Measurements from ENCODE around the gene KRT17. TPM values are rescaled to one million over a fixed set of nuclear protein-coding genes. Genes with fewer than 3 reads are reported as not detected.
"Not testable (repeated sequence)": the region's sequence is repeated elsewhere in the genome, so short reads cannot be mapped to it uniquely, and the experiment has no call there.

KRT17 gene
- total RNA-seq, 1 donor from 2014 or later, result not detected

- H3K27ac Mint-ChIP-seq (ENCODE audit: unreplicated experiment), result no peak overlapping the region
- H3K27me3 Mint-ChIP-seq (ENCODE audit: unreplicated experiment), result peaks cover 11% of the 10 kb centered on the region
- no peak for TF ChIP-seq CTCF (IDR thresholded peaks at IDR 0.05; ENCODE audit: partially characterized antibody, unreplicated experiment)
- H3K4me3 Mint-ChIP-seq (ENCODE audit: unreplicated experiment), result no peak overlapping the region
- H3K9me3 Mint-ChIP-seq (ENCODE audit: unreplicated experiment), result peaks cover 5% of the 10 kb centered on the region
- DNase-seq, result no peak
- no peaks in the 10 kb centered on the region for H3K36me3 Mint-ChIP-seq (ENCODE audit: unreplicated experiment)
- H3K4me1 Mint-ChIP-seq (ENCODE audit: low read depth, unreplicated experiment), result no peaks in the 10 kb centered on the region
These were observed 5.7 kb upstream of the KRT17 start for GRCh38 chr17:41629826-41630670.

- H3K4me3 Mint-ChIP-seq (ENCODE audit: unreplicated experiment), result no peak overlapping the region
- DNase-seq, result no peak
- H3K27ac Mint-ChIP-seq (ENCODE audit: unreplicated experiment), result no peak overlapping the region
- no peak for TF ChIP-seq CTCF (IDR thresholded peaks at IDR 0.05; ENCODE audit: partially characterized antibody, unreplicated experiment)
- H3K27me3 Mint-ChIP-seq (ENCODE audit: unreplicated experiment), result peaks cover 9% of the 10 kb centered on the region
- H3K36me3 Mint-ChIP-seq (ENCODE audit: unreplicated experiment), result no peaks in the 10 kb centered on the region
- peaks cover 5% of the 10 kb centered on the region for H3K9me3 Mint-ChIP-seq (ENCODE audit: unreplicated experiment)
- H3K4me1 Mint-ChIP-seq (ENCODE audit: low read depth, unreplicated experiment), result no peaks in the 10 kb centered on the region
These were observed 4.9 kb upstream of the KRT17 start for GRCh38 chr17:41629316-41629715.

GRCh38 chr17:41628621-41629255, 4.4 kb upstream of the KRT17 start:
- not testable (repeated sequence) for H3K4me1 Mint-ChIP-seq (ENCODE audit: low read depth, unreplicated experiment); H3K36me3 Mint-ChIP-seq (ENCODE audit: unreplicated experiment); DNase-seq; H3K27ac Mint-ChIP-seq (ENCODE audit: unreplicated experiment); H3K27me3 Mint-ChIP-seq (ENCODE audit: unreplicated experiment); H3K4me3 Mint-ChIP-seq (ENCODE audit: unreplicated experiment); H3K9me3 Mint-ChIP-seq (ENCODE audit: unreplicated experiment)

DNA sequence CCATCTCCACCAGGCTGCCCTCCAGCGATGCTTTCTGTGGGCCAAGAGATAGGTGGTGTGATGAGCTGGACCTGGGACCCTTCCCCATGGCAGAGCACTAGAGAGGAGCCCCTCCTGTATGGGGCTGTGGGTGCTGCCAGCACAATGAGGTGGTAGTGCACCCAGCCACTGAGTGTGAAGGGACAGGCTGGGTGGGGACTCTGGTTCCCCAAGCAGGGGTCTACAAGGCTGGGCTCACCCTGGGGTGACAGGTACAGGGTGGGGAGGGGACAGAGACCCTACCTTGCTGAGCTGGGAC, 3.6 kb upstream of the KRT17 start:
- H3K27ac Mint-ChIP-seq (ENCODE audit: unreplicated experiment); H3K4me3 Mint-ChIP-seq (ENCODE audit: unreplicated experiment); H3K4me1 Mint-ChIP-seq (ENCODE audit: low read depth, unreplicated experiment); H3K27me3 Mint-ChIP-seq (ENCODE audit: unreplicated experiment); H3K36me3 Mint-ChIP-seq (ENCODE audit: unreplicated experiment); H3K9me3 Mint-ChIP-seq (ENCODE audit: unreplicated experiment); DNase-seq: not testable (repeated sequence)

DNA sequence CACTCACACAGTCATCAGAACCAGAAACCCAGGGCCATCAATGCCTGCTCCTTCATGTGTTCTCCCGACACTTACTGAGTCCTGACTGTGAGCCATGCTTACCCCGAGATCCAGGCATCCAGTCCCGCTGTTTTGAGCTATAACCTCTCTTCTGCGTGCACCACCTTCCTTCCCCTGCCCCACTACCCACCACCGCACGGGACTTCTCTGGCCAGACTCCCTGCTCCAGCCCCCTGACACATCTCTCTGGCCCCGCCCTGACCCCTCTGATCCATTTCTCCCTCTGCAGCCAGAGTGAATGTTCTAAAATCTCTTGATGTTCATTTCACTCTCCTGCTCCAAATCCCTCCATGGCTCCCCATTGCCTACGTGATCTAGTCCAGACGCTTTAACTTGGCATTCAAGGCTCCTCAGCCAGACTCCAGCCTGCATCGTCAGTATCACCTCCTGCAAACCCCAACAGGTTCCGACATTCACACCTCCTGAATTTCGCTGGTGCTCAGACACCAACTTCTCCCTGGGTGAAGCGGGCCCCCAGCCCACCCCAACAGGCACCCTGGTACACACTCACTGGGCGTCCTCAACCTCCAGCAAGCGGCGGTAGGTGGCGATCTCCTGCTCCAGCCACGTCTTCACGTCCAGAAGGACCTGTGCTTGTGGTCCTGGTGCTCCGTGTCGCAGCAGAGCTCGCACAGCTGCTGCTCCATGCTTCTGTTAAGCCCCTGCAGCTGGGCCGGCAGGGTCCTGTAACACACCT, 3.1 kb upstream of the KRT17 start:
- Mint-ChIP-seq H3K27ac (ENCODE audit: unreplicated experiment) (no peak overlapping the region), H3K4me1 (ENCODE audit: low read depth, unreplicated experiment) (no peaks in the 10 kb centered on the region), H3K4me3 (ENCODE audit: unreplicated experiment) (no peak overlapping the region), H3K9me3 (ENCODE audit: unreplicated experiment) (peaks cover 5% of the 10 kb centered on the region), H3K27me3 (ENCODE audit: unreplicated experiment) (peaks cover 9% of the 10 kb centered on the region), H3K36me3 (ENCODE audit: unreplicated experiment) (no peaks in the 10 kb centered on the region)
- no peak for DNase-seq
- TF ChIP-seq CTCF (IDR thresholded peaks at IDR 0.05; ENCODE audit: partially characterized antibody, unreplicated experiment), result no peak

DNA sequence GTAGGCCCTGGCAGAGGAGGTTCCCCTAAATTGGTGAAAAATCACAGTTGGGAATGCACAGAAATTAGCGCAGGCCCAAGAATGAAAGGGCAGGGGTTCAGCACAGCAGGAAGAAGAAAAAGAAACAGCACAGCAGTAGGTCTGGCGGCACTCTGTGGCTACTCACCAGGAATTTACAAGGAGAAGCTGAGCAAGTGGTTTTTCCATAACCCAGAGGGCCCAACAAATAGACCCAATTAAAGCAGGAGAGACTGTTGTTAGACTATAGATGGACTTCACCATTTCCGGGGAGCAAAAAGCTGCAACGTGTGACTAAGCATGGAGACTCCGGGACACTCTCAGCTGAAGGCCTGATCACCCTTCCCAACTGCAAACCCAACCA, 2.5 kb upstream of the KRT17 start:
- H3K9me3 Mint-ChIP-seq (ENCODE audit: unreplicated experiment); H3K27me3 Mint-ChIP-seq (ENCODE audit: unreplicated experiment); H3K36me3 Mint-ChIP-seq (ENCODE audit: unreplicated experiment): not testable (repeated sequence)

GRCh38 chr17:41626028-41626913, 1.9 kb upstream of the KRT17 start:
- H3K4me3 Mint-ChIP-seq (ENCODE audit: unreplicated experiment); H3K27ac Mint-ChIP-seq (ENCODE audit: unreplicated experiment); H3K9me3 Mint-ChIP-seq (ENCODE audit: unreplicated experiment); H3K36me3 Mint-ChIP-seq (ENCODE audit: unreplicated experiment); H3K4me1 Mint-ChIP-seq (ENCODE audit: low read depth, unreplicated experiment); H3K27me3 Mint-ChIP-seq (ENCODE audit: unreplicated experiment): not testable (repeated sequence)
- DNase-seq, result peak; percentile 8

More for the DNA sequence above, 2.5 kb upstream of the KRT17 start:
- not testable (repeated sequence) for DNase-seq; H3K27ac Mint-ChIP-seq (ENCODE audit: unreplicated experiment); H3K4me1 Mint-ChIP-seq (ENCODE audit: low read depth, unreplicated experiment); H3K4me3 Mint-ChIP-seq (ENCODE audit: unreplicated experiment)

Data from glutamatergic neuron (in vitro differentiated cells).